Right hindlimb (tissue), 1 donor: Measurements from ENCODE around the gene KCTD2.
"Not testable (repeated sequence)": the region's sequence is repeated elsewhere in the genome, so short reads cannot be mapped to it uniquely, and the experiment has no call there.

Experiments used
- DNase-seq: peaks from one replicate; pipeline ENCODE4 v3.0.0-alpha.2; 2018

KCTD2 gene, protein sequence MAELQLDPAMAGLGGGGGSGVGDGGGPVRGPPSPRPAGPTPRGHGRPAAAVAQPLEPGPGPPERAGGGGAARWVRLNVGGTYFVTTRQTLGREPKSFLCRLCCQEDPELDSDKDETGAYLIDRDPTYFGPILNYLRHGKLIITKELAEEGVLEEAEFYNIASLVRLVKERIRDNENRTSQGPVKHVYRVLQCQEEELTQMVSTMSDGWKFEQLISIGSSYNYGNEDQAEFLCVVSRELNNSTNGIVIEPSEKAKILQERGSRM

DNA sequence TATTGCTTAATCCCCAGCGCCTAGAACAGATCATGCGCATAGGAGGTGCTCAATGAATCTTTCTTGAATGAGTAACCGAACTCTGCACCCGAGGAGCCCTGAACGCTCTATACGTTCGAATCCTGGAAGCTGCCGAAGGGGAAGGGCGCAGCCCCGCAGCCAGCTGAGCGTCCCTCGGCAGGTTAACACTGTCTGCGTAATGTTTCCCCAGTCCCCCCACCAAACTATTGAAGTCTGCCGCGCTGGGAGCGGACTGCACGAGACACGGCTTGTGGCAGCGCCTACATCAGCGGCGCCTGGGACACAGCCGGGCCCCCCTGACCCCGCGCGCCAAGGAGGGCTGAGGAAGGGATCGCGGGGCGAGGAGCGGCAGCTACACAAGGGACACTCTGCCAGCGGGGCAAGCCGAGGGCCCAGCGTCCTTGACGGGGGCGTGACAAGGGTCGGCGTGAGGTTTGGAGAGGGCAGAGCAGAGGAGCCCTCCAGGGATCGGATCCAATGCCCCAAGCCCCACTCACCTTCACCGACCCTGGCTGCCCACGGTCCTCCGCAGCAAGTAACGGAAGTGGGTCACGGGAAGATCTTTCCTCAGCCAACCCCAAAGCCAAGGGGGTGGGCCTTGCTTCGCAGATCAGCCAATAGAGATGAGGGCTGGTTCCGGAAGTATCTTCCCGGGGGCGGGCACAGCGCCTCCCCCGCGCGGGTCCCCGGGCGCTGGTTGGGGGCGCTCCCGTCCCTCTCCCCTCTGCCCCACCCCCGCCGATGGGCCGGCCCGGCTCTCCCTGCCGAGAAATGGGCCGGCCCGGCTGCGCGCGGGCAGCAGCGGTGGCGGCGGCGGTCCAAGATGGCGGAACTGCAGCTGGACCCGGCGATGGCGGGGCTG is at the start of gene KCTD2, which contains the start of gene ATP5PD:
TSS of gene KCTD2 (plus strand) at position 819 of the 883 bp plus-strand sequence. CDS start at position 845, 26 bp downstream.
TSS of gene ATP5PD (minus strand) at position 563 of the 883 bp plus-strand sequence. CDS start 4,319 bp downstream, outside the sequence.
- DNase-seq = peak; percentile 98

DNA sequence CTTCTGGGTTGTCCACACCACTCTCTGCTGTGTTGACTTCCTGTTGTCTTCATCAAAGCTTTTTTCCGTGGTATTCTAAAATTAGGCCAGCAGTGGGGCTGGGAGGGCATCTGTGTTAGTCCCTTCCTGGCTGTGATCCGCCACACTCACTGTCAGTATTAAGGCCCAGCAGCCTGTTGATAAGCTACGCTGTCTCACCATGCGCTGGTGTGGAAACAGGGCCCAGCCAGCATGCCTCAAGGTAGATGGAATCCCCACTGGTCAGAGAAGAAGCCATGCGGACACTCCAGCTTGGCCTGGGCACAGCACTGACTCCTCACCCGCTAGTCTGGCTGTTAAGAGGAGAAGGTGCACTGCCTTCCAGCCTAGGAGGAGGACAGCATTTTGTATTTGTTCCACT is 48.2 kb upstream of the KCTD2 start:
- DNase-seq = no peak

DNA sequence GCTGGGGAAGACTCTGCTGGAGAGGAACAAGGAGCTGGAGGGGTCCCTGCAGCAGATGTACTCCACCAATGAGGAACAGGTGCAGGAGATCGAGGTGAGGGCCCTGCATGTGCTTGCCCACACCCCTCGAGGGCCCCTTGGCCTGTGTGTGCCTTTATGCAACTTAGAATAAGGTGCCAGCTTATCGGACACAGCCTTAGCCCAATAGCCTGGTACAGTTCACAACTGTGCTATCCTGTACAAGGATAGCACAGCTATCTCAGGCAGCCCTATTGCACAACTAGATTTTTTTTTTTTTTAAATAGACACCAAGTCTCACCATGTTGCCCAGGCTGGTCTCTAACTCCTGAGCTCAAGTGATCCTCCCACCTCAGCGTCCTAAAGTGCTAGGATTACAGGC is 47.5 kb upstream of the KCTD2 start:
- DNase-seq = no peak

DNA sequence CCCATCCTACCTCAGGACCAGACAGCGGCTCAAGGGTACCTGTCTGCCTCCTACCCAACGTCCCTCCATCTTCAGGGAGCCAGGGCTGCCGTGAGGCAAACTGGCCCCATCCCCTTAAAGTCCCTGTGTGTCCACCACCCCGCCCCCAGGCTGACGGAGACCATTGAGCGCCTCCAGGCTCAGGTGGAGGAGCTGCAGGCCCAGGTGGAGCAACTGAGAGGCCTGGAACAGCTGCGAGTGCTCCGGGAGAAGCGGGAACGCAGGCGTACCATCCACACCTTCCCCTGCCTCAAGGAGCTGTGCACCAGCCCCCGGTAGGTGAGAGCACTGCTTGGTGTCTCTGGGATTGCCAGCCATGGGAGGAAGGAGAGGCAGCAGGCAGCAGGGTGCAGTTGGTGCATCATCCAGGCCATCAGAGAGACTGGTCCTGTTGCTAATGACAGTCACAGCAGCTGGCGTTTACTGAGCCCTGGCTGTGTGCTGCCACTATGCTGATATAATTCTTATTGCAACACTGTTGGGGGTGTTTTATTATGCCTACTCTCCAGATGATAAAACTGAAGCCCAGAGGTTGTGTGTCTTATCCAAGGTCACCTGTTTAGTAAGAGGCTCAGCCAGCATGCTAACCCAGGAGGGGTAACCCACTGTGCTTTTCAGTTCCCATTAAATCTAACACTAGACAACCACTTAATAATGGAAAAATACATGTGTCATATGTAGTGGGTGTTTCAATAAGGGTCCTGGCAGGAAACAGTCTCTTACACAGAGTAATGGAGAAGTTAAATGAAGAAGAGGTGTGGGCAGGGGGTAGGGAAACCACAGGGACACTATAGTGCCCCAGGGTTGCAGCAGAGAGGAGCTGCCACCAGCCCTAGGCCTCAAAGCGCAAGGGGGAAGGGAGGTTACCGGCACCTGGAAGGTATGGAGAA is 44.8 kb upstream of the KCTD2 start:
- DNase-seq = no peak

DNA sequence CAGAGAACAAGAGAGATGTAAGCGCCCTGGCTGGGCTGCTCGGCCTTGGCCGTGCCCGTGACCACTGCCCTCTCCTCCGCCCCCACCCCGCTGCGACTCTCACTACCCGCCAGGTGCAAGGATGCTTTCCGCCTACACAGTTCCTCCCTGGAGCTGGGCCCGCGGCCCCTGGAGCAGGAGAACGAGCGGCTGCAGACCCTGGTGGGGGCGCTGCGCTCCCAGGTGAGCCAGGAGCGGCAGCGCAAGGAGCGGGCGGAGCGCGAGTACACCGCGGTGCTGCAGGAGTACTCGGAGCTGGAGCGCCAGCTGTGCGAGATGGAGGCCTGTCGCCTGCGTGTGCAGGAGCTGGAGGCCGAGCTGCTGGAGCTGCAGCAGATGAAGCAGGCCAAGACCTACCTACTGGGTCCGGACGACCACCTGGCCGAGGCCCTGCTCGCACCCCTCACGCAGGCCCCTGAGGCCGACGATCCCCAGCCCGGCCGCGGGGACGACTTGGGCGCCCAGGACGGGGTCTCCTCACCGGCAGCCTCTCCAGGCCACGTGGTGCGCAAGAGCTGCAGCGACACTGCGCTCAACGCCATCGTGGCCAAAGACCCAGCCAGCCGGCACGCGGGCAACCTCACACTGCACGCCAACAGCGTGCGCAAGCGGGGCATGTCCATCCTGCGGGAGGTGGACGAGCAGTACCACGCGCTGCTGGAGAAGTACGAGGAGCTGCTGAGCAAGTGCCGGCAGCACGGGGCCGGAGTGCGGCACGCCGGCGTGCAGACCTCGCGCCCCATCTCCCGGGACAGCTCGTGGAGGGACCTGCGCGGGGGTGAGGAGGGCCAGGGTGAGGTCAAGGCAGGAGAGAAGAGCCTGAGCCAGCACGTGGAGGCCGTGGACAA is 43.7 kb upstream of the KCTD2 start:
- DNase-seq = no peak

DNA sequence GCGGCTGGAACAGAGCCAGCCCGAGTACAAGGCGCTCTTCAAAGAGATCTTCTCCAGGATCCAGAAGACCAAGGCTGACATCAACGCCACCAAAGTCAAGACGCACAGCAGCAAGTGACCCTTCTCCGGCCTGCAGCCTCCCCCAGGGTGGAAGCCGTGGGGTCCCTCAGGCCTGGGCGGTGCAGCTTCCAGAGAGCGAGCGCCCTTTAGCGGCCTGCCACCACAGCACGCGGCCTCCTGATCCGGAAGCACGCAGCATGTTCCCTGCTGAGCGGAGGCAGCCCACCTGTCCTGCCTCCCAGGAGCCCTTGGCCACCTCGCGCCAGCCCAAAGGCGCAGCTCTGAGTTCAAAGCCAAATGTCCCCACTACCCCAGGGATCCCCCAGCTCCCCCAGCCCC is 43.1 kb upstream of the KCTD2 start:
- no peak for DNase-seq

DNA sequence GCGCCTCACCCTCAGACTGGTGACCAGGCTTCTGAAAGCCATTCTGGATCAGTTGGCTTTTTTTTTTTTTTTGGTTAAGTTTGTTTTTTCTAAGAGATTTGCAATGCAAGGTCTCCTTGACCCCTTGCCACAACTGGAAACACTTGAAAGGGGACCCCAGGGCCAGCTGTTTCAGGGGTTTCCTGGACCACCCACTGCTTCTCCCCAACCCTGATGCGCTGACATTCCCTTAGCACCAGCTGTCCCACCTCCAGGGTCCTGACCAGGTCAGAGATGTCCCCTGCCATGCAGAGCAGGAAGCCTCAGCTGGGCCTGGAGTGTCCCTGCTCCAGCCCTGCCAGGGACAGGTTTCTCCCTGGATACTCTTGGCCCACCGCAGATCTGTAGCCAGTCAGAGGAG is 42.7 kb upstream of the KCTD2 start:
- no peak for DNase-seq

DNA sequence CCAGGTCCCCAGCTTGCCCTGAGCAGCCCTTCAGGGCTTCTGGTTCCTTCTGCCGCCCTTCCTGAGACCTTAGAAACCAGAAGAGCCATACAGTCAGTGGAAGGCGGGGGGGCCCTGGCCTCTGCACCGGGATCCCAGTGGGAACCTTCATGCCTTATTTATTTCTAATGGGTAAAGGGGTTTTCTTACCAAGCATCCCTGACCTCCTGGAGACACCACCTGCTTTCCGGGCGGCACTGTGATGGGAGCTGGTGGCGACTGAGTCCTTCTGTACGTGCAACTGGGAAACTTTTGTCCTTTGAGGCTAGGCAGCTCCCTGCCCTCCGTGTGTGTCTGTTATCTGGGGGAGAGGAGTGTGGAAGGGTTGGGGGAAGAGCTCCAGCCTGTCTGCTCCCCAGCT is 41.7 kb upstream of the KCTD2 start:
- DNase-seq = no peak

DNA sequence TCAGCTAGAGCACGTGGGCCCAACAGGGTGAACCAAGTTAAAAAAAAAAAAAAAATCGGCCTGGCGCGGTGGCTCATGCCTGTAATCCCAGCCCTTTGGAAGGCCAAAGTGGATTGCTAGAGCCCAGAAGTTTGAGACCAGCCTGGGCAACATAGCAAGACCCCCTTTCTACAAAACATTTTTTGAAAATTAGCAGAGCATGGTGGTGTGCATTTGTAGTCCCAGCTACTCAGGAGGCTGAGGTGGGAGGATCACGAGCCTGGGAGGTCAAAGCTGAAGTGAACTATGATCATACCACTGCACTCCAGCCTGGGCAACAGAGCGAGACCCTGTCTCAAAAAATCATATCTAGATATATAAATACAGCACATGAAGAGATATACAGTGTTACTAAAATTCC is 40.9 kb upstream of the KCTD2 start:
- not testable (repeated sequence) for DNase-seq

DNA sequence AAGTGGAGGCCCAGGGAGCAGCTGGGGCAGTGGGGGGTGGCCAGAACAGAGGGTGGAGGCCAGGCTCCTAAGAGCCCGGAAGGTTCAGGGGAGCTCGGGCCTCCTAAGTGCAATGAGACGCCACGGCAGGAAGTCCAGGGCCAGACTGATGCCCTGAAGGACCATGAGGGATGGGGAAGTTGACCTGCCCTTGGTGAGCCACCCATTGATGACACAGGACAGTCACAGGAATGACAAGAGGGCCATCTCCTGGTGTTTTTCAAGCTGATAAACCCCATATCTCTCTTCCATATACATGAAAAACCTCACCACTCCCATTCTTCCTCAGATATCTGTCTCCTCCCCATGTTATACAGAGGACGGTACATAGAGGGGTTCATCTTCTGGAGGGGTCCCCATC is 40.4 kb upstream of the KCTD2 start:
- DNase-seq = no peak

DNA sequence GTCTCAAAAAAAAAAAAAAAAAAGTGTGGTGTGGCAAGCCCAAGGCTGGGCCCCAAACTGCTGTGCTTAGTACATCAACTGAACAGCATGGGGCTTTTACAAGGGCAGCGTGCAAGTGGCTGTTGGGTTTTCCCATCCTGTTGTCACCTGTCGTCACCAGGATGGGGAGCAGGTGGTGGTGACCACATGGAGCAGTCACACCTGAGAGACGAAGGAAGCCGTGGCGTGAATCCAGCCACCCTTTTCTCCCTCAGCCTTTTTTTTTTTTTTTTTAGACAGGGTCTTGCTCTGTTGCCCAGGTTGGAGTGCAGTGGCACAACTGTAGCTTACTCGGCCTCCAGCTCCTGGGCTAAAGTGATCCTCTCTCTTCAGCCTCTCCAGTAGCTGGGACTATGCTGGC is 38.7 kb upstream of the KCTD2 start:
- DNase-seq = no peak

DNA sequence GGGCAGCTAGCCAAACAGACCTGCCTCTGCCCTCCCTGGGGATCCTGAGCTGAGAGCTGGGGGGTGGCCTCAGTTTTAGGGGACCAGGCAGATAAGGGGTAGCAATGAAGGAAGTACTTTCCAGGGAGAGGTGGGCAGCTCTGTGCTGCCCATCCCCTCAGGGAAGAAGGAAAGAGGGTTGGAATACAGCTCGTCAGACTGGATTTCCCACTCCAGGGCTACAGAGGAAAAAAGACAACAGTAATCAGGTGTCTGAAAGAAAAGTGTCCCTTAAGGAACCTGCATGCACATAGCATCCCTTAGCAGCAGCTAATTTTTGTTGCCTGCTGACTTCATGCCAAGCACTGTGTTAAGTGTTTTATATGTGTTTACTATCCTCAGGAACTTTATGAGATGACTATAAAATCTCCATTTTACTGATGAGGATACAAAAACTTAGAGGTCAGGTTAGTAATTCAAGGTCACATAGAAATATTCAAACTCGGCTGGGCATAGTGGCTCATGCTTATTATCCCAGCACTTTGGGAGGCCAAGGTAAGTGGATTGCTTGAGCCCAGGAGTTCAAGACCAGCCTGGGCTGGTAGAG is 37.8 kb upstream of the KCTD2 start:
- no peak for DNase-seq

DNA sequence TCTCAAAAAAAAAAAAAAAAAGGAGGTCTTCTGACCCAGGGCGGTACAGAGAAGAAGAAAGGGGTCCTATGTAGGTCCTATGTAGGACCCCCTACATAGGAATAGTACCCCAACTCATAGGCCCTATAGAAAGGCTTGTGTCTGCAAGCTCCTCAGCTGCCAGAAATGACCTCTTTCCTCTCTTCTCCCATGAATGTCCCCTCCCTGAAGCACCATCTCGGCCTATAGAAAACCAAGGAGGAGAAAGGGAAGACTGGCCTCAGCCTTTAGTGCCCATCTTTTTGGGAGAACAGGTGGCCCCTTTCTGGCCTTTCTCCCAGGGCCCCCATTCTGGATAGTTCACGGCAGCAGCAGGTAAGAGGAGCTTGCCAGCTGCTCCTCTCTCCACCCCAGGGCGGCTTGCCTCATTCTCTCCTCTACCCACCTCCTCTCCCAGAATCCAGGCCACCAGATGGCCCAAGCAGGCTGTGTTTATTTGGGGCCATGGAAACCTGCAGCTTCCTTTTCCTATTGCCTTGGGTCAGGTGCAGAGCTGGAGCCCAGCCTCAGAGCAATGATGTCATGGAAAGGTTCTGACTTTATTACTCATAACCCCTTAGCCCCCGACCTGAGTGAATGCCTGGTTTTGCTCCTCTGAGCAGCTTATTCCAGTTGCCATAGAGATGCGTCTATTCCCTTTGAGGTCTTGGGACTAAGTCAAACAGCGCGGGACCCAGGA is 36.2 kb upstream of the KCTD2 start:
- DNase-seq = peak; percentile 81

DNA sequence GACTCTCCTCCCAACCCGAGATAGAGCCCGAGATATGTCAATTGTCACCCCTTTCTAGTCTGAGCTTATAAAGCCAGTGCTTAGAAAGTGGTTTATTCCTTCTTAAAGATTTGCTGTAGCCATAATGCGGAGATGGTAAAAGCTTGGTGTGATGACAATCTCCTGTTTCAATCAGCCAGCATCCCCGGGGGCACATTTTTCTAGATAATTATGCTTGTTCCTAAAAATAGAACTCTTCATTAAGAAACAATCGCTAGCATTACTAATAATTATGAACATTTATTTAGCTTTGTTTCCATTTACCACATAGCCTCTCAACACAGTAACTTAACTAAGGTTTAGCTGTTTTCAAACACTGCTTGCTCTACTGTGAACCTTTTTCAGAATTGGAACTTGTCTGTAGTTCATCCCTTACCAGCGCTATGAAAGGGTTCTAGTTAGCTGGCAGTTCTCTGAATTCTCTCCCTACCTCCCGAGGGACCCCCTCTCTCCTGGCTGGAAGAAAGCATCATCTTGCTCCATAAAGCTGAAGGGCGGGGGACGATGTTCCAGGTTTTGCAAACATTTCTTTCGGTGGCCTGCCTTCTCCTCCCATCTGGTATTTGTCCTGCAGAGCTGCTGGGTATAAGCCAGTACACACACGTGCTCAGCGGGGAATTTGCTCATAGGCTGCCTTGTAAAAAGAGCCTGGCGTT is 35.5 kb upstream of the KCTD2 start:
- peak; percentile 87 for DNase-seq

DNA sequence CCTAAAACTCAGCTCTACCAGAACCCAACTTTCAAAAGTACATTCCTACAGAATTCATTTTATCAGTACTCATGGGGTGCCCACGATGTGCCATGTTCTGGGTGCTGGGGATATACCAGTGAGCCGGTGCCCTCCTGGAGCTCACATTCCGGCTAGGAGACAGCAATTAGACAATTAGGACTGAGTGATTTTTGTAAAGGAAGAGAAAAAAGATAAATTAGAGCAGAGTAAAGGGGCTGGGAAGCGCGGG is 35.0 kb upstream of the KCTD2 start:
- DNase-seq = no peak

DNA sequence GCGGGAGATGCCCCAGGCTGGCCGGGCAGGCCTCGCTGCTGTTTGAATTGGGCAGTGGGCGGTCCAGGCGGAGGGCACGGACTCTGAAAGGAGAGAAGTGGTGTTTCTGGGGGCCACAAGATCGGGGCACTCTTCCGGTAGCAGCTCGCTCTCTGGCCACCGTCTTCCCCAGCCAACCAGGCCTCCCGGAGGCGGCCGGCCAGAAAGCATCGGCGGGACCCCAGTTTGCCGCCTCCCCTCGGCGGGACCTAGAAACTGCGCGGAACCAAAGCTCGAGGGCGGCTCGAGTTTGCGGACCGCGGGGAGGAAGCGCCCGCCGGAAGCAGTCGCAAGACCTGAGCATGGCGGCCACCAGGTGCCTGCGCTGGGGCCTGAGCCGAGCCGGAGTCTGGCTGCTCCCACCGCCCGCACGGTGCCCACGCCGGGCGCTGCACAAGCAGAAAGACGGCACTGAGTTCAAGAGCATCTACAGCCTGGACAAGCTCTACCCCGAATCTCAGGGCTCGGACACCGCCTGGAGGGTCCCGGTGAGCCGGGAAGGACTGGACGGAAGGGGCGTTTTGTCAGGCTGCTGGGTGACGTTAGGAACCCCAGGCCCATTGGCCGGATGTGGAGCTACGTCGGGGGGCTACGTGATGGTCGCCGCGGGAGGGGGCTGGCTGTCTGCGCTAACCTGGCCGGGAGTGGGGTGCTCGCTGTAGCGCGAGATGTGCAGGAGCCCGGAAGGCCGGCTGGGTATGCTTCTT is 34.5 kb upstream of the KCTD2 start, which contains the start of gene MRPL58:
TSS of gene MRPL58 (plus strand) at position 325 of the 746 bp plus-strand sequence. CDS start at position 342, 17 bp downstream.
- DNase-seq = peak; percentile 93

DNA sequence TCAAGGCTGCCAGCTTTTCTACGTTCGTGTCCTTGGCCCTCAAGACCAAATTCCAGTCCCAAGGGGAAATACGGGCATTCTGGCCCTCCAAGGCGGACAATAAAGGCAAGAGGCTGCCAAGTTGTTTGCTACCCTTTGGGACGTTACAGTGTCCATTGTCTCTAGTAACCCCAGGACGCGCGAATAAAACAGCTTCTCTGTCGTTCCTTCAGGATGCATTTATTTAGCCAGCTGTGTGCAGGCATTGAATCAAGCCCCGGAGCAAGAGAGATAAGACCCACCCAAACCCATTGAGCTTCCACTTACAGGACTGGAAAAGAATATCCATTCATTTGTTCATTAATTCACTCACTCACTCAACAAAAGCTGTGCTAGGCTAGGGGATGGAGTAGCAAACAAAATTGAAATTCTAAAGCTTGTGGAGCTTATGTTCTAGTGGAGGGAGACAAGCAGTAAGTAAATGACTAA is 33.9 kb upstream of the KCTD2 start:
- no peak for DNase-seq

DNA sequence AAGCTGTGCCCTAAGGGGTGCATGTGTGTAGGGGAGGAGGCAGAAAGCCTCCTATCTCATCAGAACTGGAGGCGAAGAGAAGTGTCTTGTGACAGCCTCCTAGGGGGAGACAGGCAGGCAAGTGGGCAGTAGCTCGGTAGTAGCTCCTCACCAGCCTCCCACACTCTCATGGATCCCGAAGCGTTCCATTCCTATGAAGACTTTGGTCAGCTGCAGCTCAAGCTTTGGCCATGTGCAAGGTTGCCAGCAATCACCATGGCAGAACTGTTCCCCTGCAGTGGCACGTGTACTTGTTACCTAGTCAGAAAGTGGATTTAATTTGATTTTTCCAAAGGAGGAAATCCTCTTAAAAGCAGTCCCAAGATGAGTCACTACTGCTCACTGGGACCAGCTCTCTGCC is 27.9 kb upstream of the KCTD2 start:
- no peak for DNase-seq

DNA sequence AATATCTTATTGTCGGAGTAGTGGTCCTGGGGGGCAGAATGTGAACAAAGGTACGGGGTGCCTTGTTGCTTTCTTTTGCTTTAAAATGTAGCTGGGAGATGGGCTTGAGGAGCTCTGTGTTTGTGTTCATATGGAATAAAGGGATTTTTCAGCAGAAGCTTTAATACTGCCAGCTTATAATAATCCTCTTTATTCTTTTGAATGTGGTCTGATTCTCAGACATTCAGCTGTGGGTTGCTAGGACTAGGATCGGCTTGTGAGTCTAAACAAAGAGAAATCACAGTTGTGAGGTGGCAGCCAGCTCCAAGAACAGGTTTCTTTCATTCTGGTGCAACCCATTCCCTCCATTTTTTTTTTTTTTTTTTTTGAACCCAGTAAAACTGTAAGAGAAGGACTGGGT is 27.3 kb upstream of the KCTD2 start:
- no peak for DNase-seq
